ENCODE measurements around the gene LSR. TPM values are rescaled to one million over a fixed set of nuclear protein-coding genes. Genes with fewer than 3 reads are reported as not detected.

The LSR gene
- total RNA-seq, 1 experiment from 2014 or later: 211 TPM

- peaks cover 0 to 7% of the 10 kb centered on the region in 2 experiments; a peak in 1 of 4 replicates for H3K4me1 ChIP-seq (ENCODE audit: control insufficient read depth in 1 of 2, insufficient read depth in 2 of 2, low read length in 2 of 2)
- CTCF ChIA-PET: no interaction called here
- no peaks in the 10 kb centered on the region for H3K9me2 ChIP-seq (ENCODE audit: insufficient read depth)
Measured at GRCh38 chr19:35291916-35292315, 43.1 kb downstream of the LSR start, which contains the start of gene MAG. MAG (plus strand) TSS chr19:35292161; CDS start chr19:35295409, 3,248 bp downstream.

More at GRCh38 chr19:35291916-35292315, 43.1 kb downstream of the LSR start, which contains the start of gene MAG:
- Histone ChIP-seq H3K27me3 (ENCODE audit: insufficient read depth, low read length) (no peaks in the 10 kb centered on the region), H3K4me3 (replicated peaks in 1 of 2; ENCODE audit: low read depth in 1 of 2, low read length in 2 of 2) (no peak within 1 kb of the TSS), H2AFZ (ENCODE audit: low read depth, low read length, poor library complexity, severe bottlenecking) (no peak within 1 kb of the TSS), H3K36me3 (ENCODE audit: control insufficient read depth in 1 of 2, insufficient read depth in 2 of 2, low read length in 2 of 2) (no peaks in the 10 kb centered on the region), H3K27ac (ENCODE audit: low read depth, low read length) (no peak within 1 kb of the TSS), H3K9ac (ENCODE audit: low read length) (no peak within 1 kb of the TSS), H3K9me3 (ENCODE audit: control insufficient read depth in 1 of 2, insufficient read depth in 1 of 2, low read depth in 1 of 2, low read length in 2 of 2) (no peaks in the 10 kb centered on the region), H3K79me2 (ENCODE audit: insufficient read depth, low read length) (no peaks in the 10 kb centered on the region), H4K20me1 (ENCODE audit: insufficient read depth) (no peaks in the 10 kb centered on the region), H3K4me2 (ENCODE audit: low read length) (no peak within 1 kb of the TSS)
- TF ChIP-seq, protein P1, sequence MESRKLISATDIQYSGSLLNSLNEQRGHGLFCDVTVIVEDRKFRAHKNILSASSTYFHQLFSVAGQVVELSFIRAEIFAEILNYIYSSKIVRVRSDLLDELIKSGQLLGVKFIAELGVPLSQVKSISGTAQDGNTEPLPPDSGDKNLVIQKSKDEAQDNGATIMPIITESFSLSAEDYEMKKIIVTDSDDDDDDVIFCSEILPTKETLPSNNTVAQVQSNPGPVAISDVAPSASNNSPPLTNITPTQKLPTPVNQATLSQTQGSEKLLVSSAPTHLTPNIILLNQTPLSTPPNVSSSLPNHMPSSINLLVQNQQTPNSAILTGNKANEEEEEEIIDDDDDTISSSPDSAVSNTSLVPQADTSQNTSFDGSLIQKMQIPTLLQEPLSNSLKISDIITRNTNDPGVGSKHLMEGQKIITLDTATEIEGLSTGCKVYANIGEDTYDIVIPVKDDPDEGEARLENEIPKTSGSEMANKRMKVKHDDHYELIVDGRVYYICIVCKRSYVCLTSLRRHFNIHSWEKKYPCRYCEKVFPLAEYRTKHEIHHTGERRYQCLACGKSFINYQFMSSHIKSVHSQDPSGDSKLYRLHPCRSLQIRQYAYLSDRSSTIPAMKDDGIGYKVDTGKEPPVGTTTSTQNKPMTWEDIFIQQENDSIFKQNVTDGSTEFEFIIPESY (IDR thresholded peaks at IDR 0.05; ENCODE audit: extremely low read depth, insufficient replicate concordance, low read length): no peak
- TF ChIP-seq YY1 (IDR thresholded peaks at IDR 0.05; ENCODE audit: extremely low read depth, insufficient replicate concordance, low read depth, low read length) (no peak), ELF1 (IDR thresholded peaks at IDR 0.05; ENCODE audit: borderline replicate concordance, low read depth) (no peak), SRF (IDR thresholded peaks at IDR 0.05; ENCODE audit: low read depth) (no peak), CBX3 (IDR thresholded peaks at IDR 0.05; ENCODE audit: low read depth) (no peak), CEBPB (IDR thresholded peaks at IDR 0.05; ENCODE audit: low read depth) (no peak), SIN3A (IDR thresholded peaks at IDR 0.05; ENCODE audit: low read depth) (no peak), POLR2AphosphoS5 (IDR thresholded peaks at IDR 0.05; ENCODE audit: low read depth, low read length) (no peak), ZFX (IDR thresholded peaks at IDR 0.05) (no peak), FOSL1 (IDR thresholded peaks at IDR 0.05; ENCODE audit: low read depth) (no peak)
- TF ChIP-seq, protein P2, sequence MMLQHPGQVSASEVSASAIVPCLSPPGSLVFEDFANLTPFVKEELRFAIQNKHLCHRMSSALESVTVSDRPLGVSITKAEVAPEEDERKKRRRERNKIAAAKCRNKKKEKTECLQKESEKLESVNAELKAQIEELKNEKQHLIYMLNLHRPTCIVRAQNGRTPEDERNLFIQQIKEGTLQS (IDR thresholded peaks at IDR 0.05): no peak
- TF ChIP-seq, protein P3, sequence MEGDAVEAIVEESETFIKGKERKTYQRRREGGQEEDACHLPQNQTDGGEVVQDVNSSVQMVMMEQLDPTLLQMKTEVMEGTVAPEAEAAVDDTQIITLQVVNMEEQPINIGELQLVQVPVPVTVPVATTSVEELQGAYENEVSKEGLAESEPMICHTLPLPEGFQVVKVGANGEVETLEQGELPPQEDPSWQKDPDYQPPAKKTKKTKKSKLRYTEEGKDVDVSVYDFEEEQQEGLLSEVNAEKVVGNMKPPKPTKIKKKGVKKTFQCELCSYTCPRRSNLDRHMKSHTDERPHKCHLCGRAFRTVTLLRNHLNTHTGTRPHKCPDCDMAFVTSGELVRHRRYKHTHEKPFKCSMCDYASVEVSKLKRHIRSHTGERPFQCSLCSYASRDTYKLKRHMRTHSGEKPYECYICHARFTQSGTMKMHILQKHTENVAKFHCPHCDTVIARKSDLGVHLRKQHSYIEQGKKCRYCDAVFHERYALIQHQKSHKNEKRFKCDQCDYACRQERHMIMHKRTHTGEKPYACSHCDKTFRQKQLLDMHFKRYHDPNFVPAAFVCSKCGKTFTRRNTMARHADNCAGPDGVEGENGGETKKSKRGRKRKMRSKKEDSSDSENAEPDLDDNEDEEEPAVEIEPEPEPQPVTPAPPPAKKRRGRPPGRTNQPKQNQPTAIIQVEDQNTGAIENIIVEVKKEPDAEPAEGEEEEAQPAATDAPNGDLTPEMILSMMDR (IDR thresholded peaks at IDR 0.05 in 2 of 3, conservative IDR thresholded peaks at IDR 0.05 in 1 of 3; ENCODE audit: borderline replicate concordance in 1 of 3, insufficient read depth in 1 of 3, low read depth in 2 of 3, low read length in 2 of 3): no peak
- ChIA-PET POLR2A (no interaction called here), RAD21 (ENCODE audit: low non-redundant PET in 1 of 2, low total read pairs in 2 of 2, uncharacterized antibody in 2 of 2, unreplicated experiment in 2 of 2) (no interaction called here)
- intact Hi-C loops (cut with micrococcal nuclease): no loop called here
- DNase-seq (ENCODE audit: low read depth, low spot score) (no peak), ATAC-seq (no peak)
- no TSS peak for BruUV-seq (replicated peaks)
